Measurements from ENCODE around the gene INTS1. TPM values are rescaled to one million over a fixed set of nuclear protein-coding genes. Genes with fewer than 3 reads are reported as not detected.

INTS1 gene
- total RNA-seq: 58.3 and 77.4 TPM in 2 replicates

GRCh38 chr7:1503816-1504775, at the start of gene INTS1:
Gene INTS1, minus strand, starts transcription at chr7:1504389. Its CDS starts 429 bp downstream, at chr7:1503960.

GRCh38 chr7:1458683-1459511, 45.3 kb downstream of the INTS1 start, which contains the start of gene MICALL2:
Gene MICALL2, minus strand, starts transcription at chr7:1459470. Its CDS starts 144 bp downstream, at chr7:1459326.

Other genes with a start within 250 kb of the INTS1 start
- 22.9 and 27.1 TPM in 2 replicates for gene MICALL2, start 44.9 kb downstream of the INTS1 start, total RNA-seq
- 36.0 and 57.4 TPM in 2 replicates for gene MAFK, start 26.3 kb upstream of the INTS1 start, total RNA-seq
- 0.03 and 0.13 TPM in 2 replicates for gene TMEM184A, start 51.8 kb upstream of the INTS1 start, total RNA-seq
- gene PSMG3, start 65.6 kb upstream of the INTS1 start, total RNA-seq: 10.3 and 14.2 TPM in 2 replicates
- gene ELFN1, start 165.9 kb upstream of the INTS1 start, total RNA-seq: 0.07 TPM in 1 of 2 replicates, not detected in the other